HG03432 (cell line): ENCODE results near the gene AARS2.
"Not testable (repeated sequence)": the region's sequence is repeated elsewhere in the genome, so short reads cannot be mapped to it uniquely, and the experiment has no call there.

ENCODE experiments used
- ATAC-seq: cut with Tn5 transposase; IDR thresholded peaks from one replicate; pipeline ENCODE4 v1.9.1; 2021; ENCODE audit warnings: mild to moderate bottlenecking, moderate library complexity; ENCODE audit not compliant: unreplicated experiment

AARS2 gene

DNA sequence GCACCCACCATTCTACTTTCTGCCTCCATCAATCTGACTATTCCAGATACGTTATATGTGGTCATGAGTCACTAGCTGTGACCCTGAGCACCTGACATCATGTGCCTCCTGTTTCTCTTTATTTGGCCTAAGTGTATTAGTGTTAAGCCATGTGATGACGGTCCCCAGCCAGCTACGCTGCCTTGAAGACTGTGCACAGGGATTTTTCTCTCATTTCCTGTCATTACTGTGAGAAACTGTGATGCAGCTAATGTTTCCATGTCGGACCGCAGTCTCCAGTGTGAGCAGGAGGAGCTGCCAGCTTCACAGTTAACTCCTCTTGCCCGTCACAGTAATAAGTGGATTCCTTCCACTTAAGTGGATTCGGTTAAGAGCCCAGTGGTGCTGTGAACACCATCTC lies 19.4 kb upstream of the AARS2 start:
- ATAC-seq, result no peak

GRCh38 chr6:44329858-44330257 lies 16.7 kb upstream of the AARS2 start:
- ATAC-seq, result no peak

- ATAC-seq, result not testable (repeated sequence)
These were observed 15.1 kb upstream of the AARS2 start for GRCh38 chr6:44328203-44328602.

DNA sequence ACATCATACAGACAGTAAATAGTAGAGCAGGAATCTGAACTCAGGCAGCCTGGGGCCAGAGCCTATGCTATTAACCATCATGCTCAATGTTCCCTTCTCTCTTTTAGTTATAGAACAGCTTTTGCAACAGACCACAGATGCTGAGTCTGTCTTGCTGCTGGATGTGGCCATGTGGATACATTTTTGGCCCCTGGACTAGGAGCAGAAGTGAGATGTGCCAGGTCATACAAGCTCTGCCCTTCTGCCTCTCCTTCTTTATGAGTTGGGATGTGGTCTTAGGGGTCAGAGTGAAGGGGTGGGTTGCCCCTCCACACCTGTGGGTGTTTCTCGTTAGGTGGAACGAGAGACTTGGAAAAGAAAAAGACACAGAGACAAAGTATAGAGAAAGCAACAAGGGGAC lies 14.6 kb upstream of the AARS2 start:
- ATAC-seq, result no peak

GRCh38 chr6:44327096-44327495 lies 13.9 kb upstream of the AARS2 start:
- no peak for ATAC-seq

- ATAC-seq, result no peak
These were observed 8.1 kb upstream of the AARS2 start for GRCh38 chr6:44321210-44321609.

- ATAC-seq, result not testable (repeated sequence)
These were observed 4.0 kb upstream of the AARS2 start for GRCh38 chr6:44317136-44317631.

DNA sequence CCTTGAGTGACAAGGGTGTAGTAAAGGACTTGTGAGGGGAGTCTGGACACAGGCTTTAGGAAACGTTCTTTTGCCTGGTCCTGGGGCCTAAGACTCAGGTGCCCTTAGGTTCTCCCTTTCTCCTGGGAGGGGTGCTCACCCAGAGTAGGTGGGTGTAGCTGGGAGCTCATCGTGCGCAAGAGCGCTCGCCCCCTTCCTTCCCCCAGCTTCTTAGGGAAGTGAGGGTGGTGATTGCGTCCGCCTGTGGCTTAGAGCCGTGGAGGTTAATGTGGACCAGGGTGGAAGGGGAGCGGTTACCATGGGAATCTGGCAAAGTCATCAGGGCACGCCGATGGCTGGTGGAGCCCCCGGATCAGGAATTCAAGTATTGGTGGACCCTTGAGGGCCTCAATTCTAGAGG lies 3.3 kb upstream of the AARS2 start:
- no peak for ATAC-seq

- no peak for ATAC-seq
These were observed 2.8 kb upstream of the AARS2 start for GRCh38 chr6:44315951-44316350.

- no peak for ATAC-seq
These were observed 2.4 kb upstream of the AARS2 start for GRCh38 chr6:44315516-44315915.

GRCh38 chr6:44314657-44315056 lies 1.5 kb upstream of the AARS2 start:
- ATAC-seq, result not testable (repeated sequence)

GRCh38 chr6:44311767-44312166 lies 1.4 kb downstream of the AARS2 start:
- no peak for ATAC-seq

GRCh38 chr6:44311304-44311703 lies 1.8 kb downstream of the AARS2 start:
- ATAC-seq, result no peak

- no peak for ATAC-seq
These were observed 2.9 kb downstream of the AARS2 start for GRCh38 chr6:44310241-44310640.

- no peak for ATAC-seq
These were observed 3.5 kb downstream of the AARS2 start for GRCh38 chr6:44309631-44310030.

- ATAC-seq, result no peak
These were observed 4.1 kb downstream of the AARS2 start for GRCh38 chr6:44309092-44309491.

DNA sequence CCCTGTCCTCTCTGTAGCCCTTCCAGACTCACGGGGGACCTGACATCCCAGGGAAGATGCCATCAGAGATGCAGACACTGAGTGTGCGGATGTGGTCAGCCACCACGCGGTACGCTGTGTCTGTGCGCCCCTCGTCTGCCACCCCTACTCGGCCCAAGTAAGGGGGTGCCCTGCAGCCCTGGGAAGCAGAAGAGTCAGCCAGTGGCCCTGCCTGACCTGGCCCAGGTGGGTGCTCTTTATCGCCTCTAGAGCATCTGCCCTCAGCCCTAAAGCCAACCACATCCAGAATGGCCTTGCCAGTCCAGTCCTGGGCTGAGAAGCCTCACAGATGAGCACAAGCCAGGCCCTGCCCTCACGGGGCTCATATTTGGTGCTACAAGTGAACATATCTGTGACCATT lies 5.9 kb downstream of the AARS2 start:
- ATAC-seq, result no peak

DNA sequence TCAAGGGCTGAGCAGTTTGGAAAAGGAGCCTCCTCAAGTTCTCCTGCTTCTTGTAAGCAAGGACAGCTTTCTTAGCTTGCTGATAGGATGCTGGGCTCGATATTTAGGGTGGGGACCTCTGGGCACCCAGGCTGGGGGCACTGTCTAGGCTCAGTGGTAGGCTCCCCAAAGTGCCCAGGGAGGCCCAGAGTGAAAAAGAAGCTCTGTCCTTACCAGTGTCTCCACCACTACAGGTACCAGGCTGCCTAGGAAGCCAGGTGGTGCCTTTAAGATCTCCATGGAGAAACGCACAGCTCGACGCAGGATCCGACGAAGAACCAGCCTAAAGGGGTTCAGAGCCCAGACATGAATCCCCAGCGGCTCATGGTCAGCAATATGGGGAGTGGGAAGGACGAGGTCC lies 6.4 kb downstream of the AARS2 start:
- no peak for ATAC-seq

- no peak for ATAC-seq
These were observed 7.9 kb downstream of the AARS2 start for GRCh38 chr6:44305200-44305725.

GRCh38 chr6:44304282-44305199 lies 8.6 kb downstream of the AARS2 start:
- no peak for ATAC-seq

GRCh38 chr6:44303842-44304241 lies 9.3 kb downstream of the AARS2 start:
- no peak for ATAC-seq

- no peak for ATAC-seq
These were observed 10.3 kb downstream of the AARS2 start for GRCh38 chr6:44302856-44303255.
